GF-D8 (cell line): Measurements from ENCODE around the gene KIF5B.
A peak's percentile ranks its signal among the peaks of the same experiment; 100 is the strongest.
"Not testable (repeated sequence)": the region's sequence is repeated elsewhere in the genome, so short reads cannot be mapped to it uniquely, and the experiment has no call there.

Experiments used
- DNase-seq: peaks from one replicate; lab custom pipeline; 2025; lab: John Stamatoyannopoulos, UW

The KIF5B gene

GRCh38 chr10:32059472-32059871 is 3.2 kb upstream of the KIF5B start:
- DNase-seq: no peak

GRCh38 chr10:32057036-32057372 is 779 bp upstream of the KIF5B start:
- DNase-seq: no peak

GRCh38 chr10:32055478-32056135 is 618 bp downstream of the KIF5B start:
- DNase-seq: peak; percentile 45

- no peak for DNase-seq
Observed at GRCh38 chr10:32054094-32054493, 2.1 kb downstream of the KIF5B start.

- DNase-seq: not testable (repeated sequence)
Observed at GRCh38 chr10:32053392-32053791, 2.8 kb downstream of the KIF5B start.

- no peak for DNase-seq
Observed at GRCh38 chr10:32051926-32052325, 4.3 kb downstream of the KIF5B start.

GRCh38 chr10:32050177-32050576 is 6.0 kb downstream of the KIF5B start:
- DNase-seq: no peak

GRCh38 chr10:32049113-32049512 is 7.1 kb downstream of the KIF5B start:
- DNase-seq: no peak

- no peak for DNase-seq
Observed at GRCh38 chr10:32048282-32048681, 7.9 kb downstream of the KIF5B start.

GRCh38 chr10:32047881-32048280 is 8.3 kb downstream of the KIF5B start:
- no peak for DNase-seq

GRCh38 chr10:32046151-32046550 is 10.1 kb downstream of the KIF5B start:
- no peak for DNase-seq

- not testable (repeated sequence) for DNase-seq
Observed at GRCh38 chr10:32042730-32043129, 13.5 kb downstream of the KIF5B start.

- DNase-seq: no peak
Observed at GRCh38 chr10:32041290-32042028, 14.8 kb downstream of the KIF5B start.

GRCh38 chr10:32039734-32040133 is 16.5 kb downstream of the KIF5B start:
- no peak for DNase-seq

- no peak for DNase-seq
Observed at GRCh38 chr10:32038777-32039176, 17.4 kb downstream of the KIF5B start.

GRCh38 chr10:32036922-32037321 is 19.3 kb downstream of the KIF5B start:
- no peak for DNase-seq

- no peak for DNase-seq
Observed at GRCh38 chr10:32035038-32035437, 21.2 kb downstream of the KIF5B start.

GRCh38 chr10:32033171-32033570 is 23.1 kb downstream of the KIF5B start:
- no peak for DNase-seq

GRCh38 chr10:32031920-32032319 is 24.3 kb downstream of the KIF5B start:
- DNase-seq: no peak

- DNase-seq: no peak
Observed at GRCh38 chr10:32031424-32031823, 24.8 kb downstream of the KIF5B start.

GRCh38 chr10:32028710-32029109 is 27.5 kb downstream of the KIF5B start:
- no peak for DNase-seq

GRCh38 chr10:32023264-32023663 is 33.0 kb downstream of the KIF5B start:
- no peak for DNase-seq

GRCh38 chr10:32017044-32017443 is 39.2 kb downstream of the KIF5B start:
- DNase-seq: no peak

GRCh38 chr10:32015386-32015785 is 40.8 kb downstream of the KIF5B start:
- DNase-seq: no peak
